ENCODE measurements around the gene SENP5.

Gene SENP5

GRCh38 chr3:196918968-196919367, 51.2 kb downstream of the SENP5 start:
- Histone ChIP-seq H3K36me3 (ENCODE audit: control insufficient read depth, insufficient read depth, low read length) (peaks cover 41% of the 10 kb centered on the region), H3K4me3 (ENCODE audit: extremely low read depth, insufficient read depth, low read length, poor library complexity, severe bottlenecking) (no peak overlapping the region), H3K9me3 (ENCODE audit: control insufficient read depth, low read length) (no peaks in the 10 kb centered on the region), H3K27ac (ENCODE audit: low read depth, low read length, severe bottlenecking) (no peak overlapping the region), H3K4me1 (ENCODE audit: control insufficient read depth, insufficient read depth, low read length, poor library complexity, severe bottlenecking) (no peaks in the 10 kb centered on the region)
- no CpG with 5 or more reads among the region's 2 CpGs for WGBS, 2 experiments (ENCODE audit: insufficient coverage in 2 of 2)

GRCh38 chr3:196920733-196921132, 53.0 kb downstream of the SENP5 start:
- no peaks in the 10 kb centered on the region for H3K9me3 ChIP-seq (ENCODE audit: control insufficient read depth, low read length)
- WGBS, 2 experiments (ENCODE audit: insufficient coverage in 2 of 2): 100% methylated on average over 2 of the region's 2 CpGs
- H3K36me3 ChIP-seq (ENCODE audit: control insufficient read depth, insufficient read depth, low read length): peaks cover 28% of the 10 kb centered on the region
- H3K27ac ChIP-seq (ENCODE audit: low read depth, low read length, severe bottlenecking): no peak overlapping the region
- H3K4me3 ChIP-seq (ENCODE audit: extremely low read depth, insufficient read depth, low read length, poor library complexity, severe bottlenecking): no peak overlapping the region
- H3K4me1 ChIP-seq (ENCODE audit: control insufficient read depth, insufficient read depth, low read length, poor library complexity, severe bottlenecking): no peaks in the 10 kb centered on the region

GRCh38 chr3:196927571-196928453, 60.1 kb downstream of the SENP5 start:
- Histone ChIP-seq H3K9me3 (ENCODE audit: control insufficient read depth, low read length) (no peaks in the 10 kb centered on the region), H3K27ac (ENCODE audit: low read depth, low read length, severe bottlenecking) (no peak overlapping the region), H3K4me3 (ENCODE audit: extremely low read depth, insufficient read depth, low read length, poor library complexity, severe bottlenecking) (no peak overlapping the region), H3K36me3 (ENCODE audit: control insufficient read depth, insufficient read depth, low read length) (peaks cover 65% of the 10 kb centered on the region), H3K4me1 (ENCODE audit: control insufficient read depth, insufficient read depth, low read length, poor library complexity, severe bottlenecking) (no peaks in the 10 kb centered on the region)
- 95 to 98% methylated on average over 6 of the region's 7 CpGs for WGBS, 2 experiments (ENCODE audit: insufficient coverage in 2 of 2)

GRCh38 chr3:196931157-196931556, 63.4 kb downstream of the SENP5 start:
- H3K4me1 ChIP-seq (ENCODE audit: control insufficient read depth, insufficient read depth, low read length, poor library complexity, severe bottlenecking): no peaks in the 10 kb centered on the region
- no peak overlapping the region for H3K4me3 ChIP-seq (ENCODE audit: extremely low read depth, insufficient read depth, low read length, poor library complexity, severe bottlenecking)
- H3K36me3 ChIP-seq (ENCODE audit: control insufficient read depth, insufficient read depth, low read length): peaks cover 91% of the 10 kb centered on the region
- 88 to 96% methylated on average over 1 to 2 of the region's 4 CpGs for WGBS, 2 experiments (ENCODE audit: insufficient coverage in 2 of 2)
- H3K9me3 ChIP-seq (ENCODE audit: control insufficient read depth, low read length): no peaks in the 10 kb centered on the region
- no peak overlapping the region for H3K27ac ChIP-seq (ENCODE audit: low read depth, low read length, severe bottlenecking)

GRCh38 chr3:196931828-196932587, 64.3 kb downstream of the SENP5 start:
- Histone ChIP-seq H3K36me3 (ENCODE audit: control insufficient read depth, insufficient read depth, low read length) (peaks cover 97% of the 10 kb centered on the region), H3K4me3 (ENCODE audit: extremely low read depth, insufficient read depth, low read length, poor library complexity, severe bottlenecking) (no peak overlapping the region), H3K4me1 (ENCODE audit: control insufficient read depth, insufficient read depth, low read length, poor library complexity, severe bottlenecking) (no peaks in the 10 kb centered on the region), H3K9me3 (ENCODE audit: control insufficient read depth, low read length) (no peaks in the 10 kb centered on the region), H3K27ac (ENCODE audit: low read depth, low read length, severe bottlenecking) (no peak overlapping the region)
- 95 to 98% methylated on average over 9 of the region's 12 CpGs for WGBS, 2 experiments (ENCODE audit: insufficient coverage in 2 of 2)

GRCh38 chr3:196932600-196932999, 64.9 kb downstream of the SENP5 start:
- H3K4me3 ChIP-seq (ENCODE audit: extremely low read depth, insufficient read depth, low read length, poor library complexity, severe bottlenecking): no peak overlapping the region
- H3K9me3 ChIP-seq (ENCODE audit: control insufficient read depth, low read length): no peaks in the 10 kb centered on the region
- no peaks in the 10 kb centered on the region for H3K4me1 ChIP-seq (ENCODE audit: control insufficient read depth, insufficient read depth, low read length, poor library complexity, severe bottlenecking)
- peaks cover 97% of the 10 kb centered on the region for H3K36me3 ChIP-seq (ENCODE audit: control insufficient read depth, insufficient read depth, low read length)
- WGBS, 2 experiments (ENCODE audit: insufficient coverage in 2 of 2): 88 to 100% methylated on average over 2 of the region's 3 CpGs
- H3K27ac ChIP-seq (ENCODE audit: low read depth, low read length, severe bottlenecking): no peak overlapping the region

- Histone ChIP-seq H3K27ac (ENCODE audit: low read depth, low read length, severe bottlenecking) (no peak overlapping the region), H3K4me1 (ENCODE audit: control insufficient read depth, insufficient read depth, low read length, poor library complexity, severe bottlenecking) (no peaks in the 10 kb centered on the region), H3K9me3 (ENCODE audit: control insufficient read depth, low read length) (no peaks in the 10 kb centered on the region), H3K36me3 (ENCODE audit: control insufficient read depth, insufficient read depth, low read length) (peaks cover 92% of the 10 kb centered on the region), H3K4me3 (ENCODE audit: extremely low read depth, insufficient read depth, low read length, poor library complexity, severe bottlenecking) (no peak overlapping the region)
- 85 to 95% methylated on average over 3 of the region's 3 CpGs for WGBS, 2 experiments (ENCODE audit: insufficient coverage in 2 of 2)
These were observed 68.6 kb downstream of the SENP5 start for GRCh38 chr3:196936288-196936687.

- H3K4me3 ChIP-seq (ENCODE audit: extremely low read depth, insufficient read depth, low read length, poor library complexity, severe bottlenecking): no peak overlapping the region
- H3K9me3 ChIP-seq (ENCODE audit: control insufficient read depth, low read length): no peaks in the 10 kb centered on the region
- WGBS, 2 experiments (ENCODE audit: insufficient coverage in 2 of 2): 84 to 100% methylated on average over 1 to 2 of the region's 2 CpGs
- no peak overlapping the region for H3K27ac ChIP-seq (ENCODE audit: low read depth, low read length, severe bottlenecking)
- H3K36me3 ChIP-seq (ENCODE audit: control insufficient read depth, insufficient read depth, low read length): peaks cover 74% of the 10 kb centered on the region
- H3K4me1 ChIP-seq (ENCODE audit: control insufficient read depth, insufficient read depth, low read length, poor library complexity, severe bottlenecking): no peaks in the 10 kb centered on the region
These were observed 70.4 kb downstream of the SENP5 start for GRCh38 chr3:196938124-196938523.

- H3K4me3 ChIP-seq (ENCODE audit: extremely low read depth, insufficient read depth, low read length, poor library complexity, severe bottlenecking): no peak overlapping the region
- whole genome bisulfite sequencing, 2 experiments (ENCODE audit: insufficient coverage in 2 of 2): 96 to 100% methylated on average over 2 to 3 of the region's 5 CpGs
- peaks cover 70% of the 10 kb centered on the region for H3K36me3 ChIP-seq (ENCODE audit: control insufficient read depth, insufficient read depth, low read length)
- H3K27ac ChIP-seq (ENCODE audit: low read depth, low read length, severe bottlenecking): no peak overlapping the region
- H3K9me3 ChIP-seq (ENCODE audit: control insufficient read depth, low read length): no peaks in the 10 kb centered on the region
- peaks cover 2% of the 10 kb centered on the region for H3K4me1 ChIP-seq (ENCODE audit: control insufficient read depth, insufficient read depth, low read length, poor library complexity, severe bottlenecking)
These were observed 70.9 kb downstream of the SENP5 start for GRCh38 chr3:196938576-196938975.

GRCh38 chr3:196941729-196942225, 74.1 kb downstream of the SENP5 start:
- Histone ChIP-seq H3K36me3 (ENCODE audit: control insufficient read depth, insufficient read depth, low read length) (peaks cover 48% of the 10 kb centered on the region), H3K4me3 (ENCODE audit: extremely low read depth, insufficient read depth, low read length, poor library complexity, severe bottlenecking) (peak overlapping the region; percentile 97), H3K9me3 (ENCODE audit: control insufficient read depth, low read length) (no peaks in the 10 kb centered on the region), H3K4me1 (ENCODE audit: control insufficient read depth, insufficient read depth, low read length, poor library complexity, severe bottlenecking) (peaks cover 3% of the 10 kb centered on the region), H3K27ac (ENCODE audit: low read depth, low read length, severe bottlenecking) (peak overlapping the region; percentile 98)
- WGBS, 2 experiments (ENCODE audit: insufficient coverage in 2 of 2): 0 to 1% methylated on average over 20 to 22 of the region's 31 CpGs

Measured in mesodermal cell (in vitro differentiated cells).